Testis (tissue), 2 donors: ENCODE results near the gene INAFM2.

Experiments used
- CTCF ChIP-seq, 3 experiments: fragments of 450-650 bp in 2 of 3; fragments of 200-600 bp in 1 of 3; sonication (generic) in 1 of 3; IDR thresholded peaks; one replicate each; pipeline ENCODE4 v1.5.1; 2016 to 2019; ENCODE audit warnings: antibody characterized with exemption in 3 of 3, mild to moderate bottlenecking in 2 of 3, moderate library complexity in 1 of 3
- POLR2A ChIP-seq: fragments of 450-650 bp; IDR thresholded peaks from one replicate; pipeline ENCODE4 v1.6.1; 2017; ENCODE audit warnings: antibody characterized with exemption, mild to moderate bottlenecking, moderate library complexity

- no peak for TF ChIP-seq CTCF (IDR thresholded peaks at IDR 0.05)
- TF ChIP-seq POLR2A, result no peak
Observed at GRCh38 chr15:40327457-40327856, 4.0 kb downstream of the INAFM2 start.
